ENCODE data around the gene RESP18. TPM values are rescaled to one million over a fixed set of nuclear protein-coding genes. Genes with fewer than 3 reads are reported as not detected.
A peak's percentile ranks its signal among the peaks of the same experiment; 100 is the strongest.

RESP18 gene
- total RNA-seq, 1 experiment from 2014 or later, result not detected

GRCh38 chr2:219286436-219287115 is 46.0 kb downstream of the RESP18 start:
- Histone ChIP-seq H3K4me1 (ENCODE audit: control insufficient read depth, insufficient read depth, low read length) (peaks cover 4% of the 10 kb centered on the region; the same call in 1 of the 2 replicates), H3K27ac (ENCODE audit: low read length) (no peak overlapping the region), H3K4me3 (ENCODE audit: low read depth in 2 of 2, low read length in 2 of 2) (no peak overlapping the region), H3K36me3 (ENCODE audit: control insufficient read depth, insufficient read depth, low read length) (no peaks in the 10 kb centered on the region; the same call in 1 of the 2 replicates), H3K27me3 (ENCODE audit: control insufficient read depth, insufficient read depth, low read length) (no peaks in the 10 kb centered on the region), H3K9me3 (ENCODE audit: control insufficient read depth, insufficient read depth, low read depth, low read length) (no peaks in the 10 kb centered on the region)
- in situ Hi-C loops (cut with HindIII; ENCODE audit: low pct_unique_long_range_greater_than_20kb, low sequenced_read_pairs) (no loop called here), intact Hi-C loops (cut with micrococcal nuclease; ENCODE audit: unreplicated experiment) (no loop called here)
- BruUV-seq (replicated peaks), result TSS peak; percentile 86
- CTCF ChIA-PET, result interaction anchor here (0.5 kb wide), 1 partner anchor 282 kb away, joined by 15 read pairs; no protein-coding TSS in a partner anchor
- POLR2A ChIA-PET, result no interaction called here
- DNase-seq (ENCODE audit: low read depth, low spot score) (no peak), ATAC-seq (no peak)
- TF ChIP-seq SIN3A (IDR thresholded peaks at IDR 0.05; ENCODE audit: borderline replicate concordance, insufficient read depth, low read depth, low read length) (no peak), TCF7L2 (IDR thresholded peaks at IDR 0.05; ENCODE audit: low read depth, low read length) (no peak), CTCF (IDR thresholded peaks at IDR 0.05) (no peak), REST (IDR thresholded peaks at IDR 0.05; ENCODE audit: insufficient read depth in 1 of 2, low read depth in 2 of 2, low read length in 1 of 2) (no peak), POLR2AphosphoS5 (IDR thresholded peaks at IDR 0.05; ENCODE audit: low read depth, low read length) (no peak)

- ChIA-PET POLR2A (no interaction called here), CTCF (no interaction called here)
- Histone ChIP-seq H3K4me3 (ENCODE audit: low read depth in 2 of 2, low read length in 2 of 2) (no peak overlapping the region), H3K27ac (ENCODE audit: low read length) (no peak overlapping the region), H3K36me3 (ENCODE audit: control insufficient read depth, insufficient read depth, low read length) (no peaks in the 10 kb centered on the region; the same call in 1 of the 2 replicates), H3K9me3 (ENCODE audit: control insufficient read depth, insufficient read depth, low read depth, low read length) (no peaks in the 10 kb centered on the region), H3K27me3 (ENCODE audit: control insufficient read depth, insufficient read depth, low read length) (no peaks in the 10 kb centered on the region), H3K4me1 (ENCODE audit: control insufficient read depth, insufficient read depth, low read length) (peaks cover 4% of the 10 kb centered on the region; the same call in 1 of the 2 replicates)
- BruUV-seq (replicated peaks), result no TSS peak
- in situ Hi-C loops (cut with HindIII; ENCODE audit: low pct_unique_long_range_greater_than_20kb, low sequenced_read_pairs) (no loop called here), intact Hi-C loops (cut with micrococcal nuclease; ENCODE audit: unreplicated experiment) (no loop called here)
- DNase-seq (ENCODE audit: low read depth, low spot score) (no peak), ATAC-seq (peak; percentile 71)
- TF ChIP-seq SIN3A (IDR thresholded peaks at IDR 0.05; ENCODE audit: borderline replicate concordance, insufficient read depth, low read depth, low read length), result no peak
- TF ChIP-seq CTCF (IDR thresholded peaks at IDR 0.05), result no peak
- no peak for TF ChIP-seq REST (IDR thresholded peaks at IDR 0.05; ENCODE audit: insufficient read depth in 1 of 2, low read depth in 2 of 2, low read length in 1 of 2)
- no peak for TF ChIP-seq POLR2AphosphoS5 (IDR thresholded peaks at IDR 0.05; ENCODE audit: low read depth, low read length)
- no peak for TF ChIP-seq TCF7L2 (IDR thresholded peaks at IDR 0.05; ENCODE audit: low read depth, low read length)
These were observed 46.6 kb downstream of the RESP18 start for GRCh38 chr2:219285894-219286425.
